ENCODE measurements around the gene LRRC8D. TPM values are rescaled to one million over a fixed set of nuclear protein-coding genes. Genes with fewer than 3 reads are reported as not detected.
A peak's percentile ranks its signal among the peaks of the same experiment; 100 is the strongest.

Gene LRRC8D
- total RNA-seq, 1 experiment from 2014 or later = 42.0 TPM

DNA sequence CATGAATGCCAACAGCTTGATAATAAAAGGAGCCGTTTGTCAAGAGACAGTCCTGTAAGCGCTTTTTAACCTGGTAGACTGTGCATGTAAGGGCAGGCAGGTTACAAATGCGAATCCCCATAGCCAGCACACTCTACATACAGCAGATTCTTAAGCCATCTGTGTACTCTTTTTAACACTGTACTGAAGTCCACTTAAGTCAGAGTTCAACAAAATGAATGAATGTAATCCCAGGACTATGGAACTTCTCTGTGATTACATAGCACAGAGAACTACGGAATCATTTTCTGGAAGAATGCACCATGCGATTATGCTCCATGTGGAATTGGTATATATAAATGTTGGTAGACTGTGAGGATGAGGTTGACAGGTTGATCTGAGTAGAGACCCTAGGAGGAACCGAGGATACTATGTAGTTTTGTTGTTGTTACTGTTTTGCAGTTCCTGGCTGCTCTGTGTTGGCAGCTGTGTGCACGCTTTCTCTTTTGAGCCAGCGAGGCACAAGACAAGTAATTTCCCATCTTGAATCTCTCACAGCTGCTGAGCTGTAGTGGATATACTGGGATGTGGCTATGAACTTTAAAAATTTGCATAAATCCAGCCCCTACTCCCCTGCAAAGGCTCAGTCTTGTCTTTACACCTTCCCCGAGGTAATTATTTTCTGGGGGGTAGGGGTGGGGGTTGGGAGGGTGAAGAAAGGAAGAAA is 21.9 kb downstream of the LRRC8D start:
- no peaks in the 10 kb centered on the region for H3K27me3 Mint-ChIP-seq (ENCODE audit: insufficient read depth, unreplicated experiment)
- peak overlapping the region; percentile 85 for H3K27ac Mint-ChIP-seq (ENCODE audit: low read depth, unreplicated experiment)
- H3K36me3 Mint-ChIP-seq (ENCODE audit: insufficient read depth, unreplicated experiment) = peaks cover 16% of the 10 kb centered on the region
- no TSS peak for BruUV-seq (replicated peaks)
- ChIA-PET POLR2A (interaction anchor here (0.7 to 5.8 kb wide), 23 partner anchors 9 to 152 kb away, joined by 3 to 61 read pairs (median 8); partner anchors contain the start of genes LRRC8D and ZNF326), CTCF (interaction anchor here (0.6 to 4.0 kb wide), 27 partner anchors 8 to 332 kb away, joined by 3 to 48 read pairs (median 6); partner anchors contain the start of gene LRRC8D)
- intact Hi-C loops (cut with micrococcal nuclease) = loop anchor here (1.0 kb wide), 4 partner anchors 38 to 145 kb away; no protein-coding TSS in a partner anchor
- DNase-seq (ENCODE audit: unreplicated experiment) = no peak
- H3K4me3 Mint-ChIP-seq (ENCODE audit: unreplicated experiment) = peak overlapping the region; percentile 95
- no peaks in the 10 kb centered on the region for H3K9me3 Mint-ChIP-seq (ENCODE audit: unreplicated experiment)
- TF ChIP-seq, protein P1, sequence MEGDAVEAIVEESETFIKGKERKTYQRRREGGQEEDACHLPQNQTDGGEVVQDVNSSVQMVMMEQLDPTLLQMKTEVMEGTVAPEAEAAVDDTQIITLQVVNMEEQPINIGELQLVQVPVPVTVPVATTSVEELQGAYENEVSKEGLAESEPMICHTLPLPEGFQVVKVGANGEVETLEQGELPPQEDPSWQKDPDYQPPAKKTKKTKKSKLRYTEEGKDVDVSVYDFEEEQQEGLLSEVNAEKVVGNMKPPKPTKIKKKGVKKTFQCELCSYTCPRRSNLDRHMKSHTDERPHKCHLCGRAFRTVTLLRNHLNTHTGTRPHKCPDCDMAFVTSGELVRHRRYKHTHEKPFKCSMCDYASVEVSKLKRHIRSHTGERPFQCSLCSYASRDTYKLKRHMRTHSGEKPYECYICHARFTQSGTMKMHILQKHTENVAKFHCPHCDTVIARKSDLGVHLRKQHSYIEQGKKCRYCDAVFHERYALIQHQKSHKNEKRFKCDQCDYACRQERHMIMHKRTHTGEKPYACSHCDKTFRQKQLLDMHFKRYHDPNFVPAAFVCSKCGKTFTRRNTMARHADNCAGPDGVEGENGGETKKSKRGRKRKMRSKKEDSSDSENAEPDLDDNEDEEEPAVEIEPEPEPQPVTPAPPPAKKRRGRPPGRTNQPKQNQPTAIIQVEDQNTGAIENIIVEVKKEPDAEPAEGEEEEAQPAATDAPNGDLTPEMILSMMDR (IDR thresholded peaks at IDR 0.05; ENCODE audit: unreplicated experiment) = no peak
- peaks cover 19% of the 10 kb centered on the region for H3K4me1 Mint-ChIP-seq (ENCODE audit: insufficient read depth, unreplicated experiment)

- peaks cover 16% of the 10 kb centered on the region for H3K36me3 Mint-ChIP-seq (ENCODE audit: insufficient read depth, unreplicated experiment)
- peaks cover 19% of the 10 kb centered on the region for H3K4me1 Mint-ChIP-seq (ENCODE audit: insufficient read depth, unreplicated experiment)
- H3K27ac Mint-ChIP-seq (ENCODE audit: low read depth, unreplicated experiment) = peak overlapping the region; percentile 85
- intact Hi-C loops (cut with micrococcal nuclease) = loop anchor here (1.0 kb wide), 4 partner anchors 39 to 144 kb away; no protein-coding TSS in a partner anchor
- CTCF ChIA-PET = interaction anchor here (0.6 to 4.0 kb wide), 33 partner anchors 9 to 331 kb away, joined by 3 to 48 read pairs (median 4); partner anchors contain the start of gene LRRC8D
- TF ChIP-seq, protein P1 (IDR thresholded peaks at IDR 0.05; ENCODE audit: unreplicated experiment) = peak; percentile 77
- peak; percentile 64 for DNase-seq (ENCODE audit: unreplicated experiment)
- H3K27me3 Mint-ChIP-seq (ENCODE audit: insufficient read depth, unreplicated experiment) = no peaks in the 10 kb centered on the region
- no TSS peak for BruUV-seq (replicated peaks)
- POLR2A ChIA-PET = interaction anchor here (0.7 to 5.8 kb wide), 26 partner anchors 8 to 151 kb away, joined by 3 to 61 read pairs (median 8); partner anchors contain the start of genes LRRC8D and ZNF326
- H3K4me3 Mint-ChIP-seq (ENCODE audit: unreplicated experiment) = peak overlapping the region; percentile 95
- H3K9me3 Mint-ChIP-seq (ENCODE audit: unreplicated experiment) = no peaks in the 10 kb centered on the region
These were observed 22.7 kb downstream of the LRRC8D start for GRCh38 chr1:89843273-89844130.

GRCh38 chr1:89844241-89844807 is 23.5 kb downstream of the LRRC8D start:
- no peaks in the 10 kb centered on the region for H3K9me3 Mint-ChIP-seq (ENCODE audit: unreplicated experiment)
- H3K4me3 Mint-ChIP-seq (ENCODE audit: unreplicated experiment) = peak overlapping the region; percentile 95
- no peak for DNase-seq (ENCODE audit: unreplicated experiment)
- ChIA-PET POLR2A (interaction anchor here (0.6 to 5.8 kb wide), 22 partner anchors 8 to 292 kb away, joined by 3 to 61 read pairs (median 8); partner anchors contain the start of gene LRRC8D), CTCF (interaction anchor here (1.0 to 4.0 kb wide), 21 partner anchors 8 to 169 kb away, joined by 3 to 48 read pairs (median 6); partner anchors contain the start of gene LRRC8D)
- H3K36me3 Mint-ChIP-seq (ENCODE audit: insufficient read depth, unreplicated experiment) = peaks cover 16% of the 10 kb centered on the region
- intact Hi-C loops (cut with micrococcal nuclease) = no loop called here
- TF ChIP-seq, protein P1 (IDR thresholded peaks at IDR 0.05; ENCODE audit: unreplicated experiment) = no peak
- peak overlapping the region; percentile 85 for H3K27ac Mint-ChIP-seq (ENCODE audit: low read depth, unreplicated experiment)
- peaks cover 19% of the 10 kb centered on the region for H3K4me1 Mint-ChIP-seq (ENCODE audit: insufficient read depth, unreplicated experiment)
- no peaks in the 10 kb centered on the region for H3K27me3 Mint-ChIP-seq (ENCODE audit: insufficient read depth, unreplicated experiment)
- BruUV-seq (replicated peaks) = TSS peak; percentile 23
